Epithelial cell of proximal tubule (primary cell): Measurements from ENCODE around the gene CCL1. TPM values are rescaled to one million over a fixed set of nuclear protein-coding genes. Genes with fewer than 3 reads are reported as not detected.

Experiments used
- DNase-seq: peaks from one replicate; pipeline ENCODE4 v3.0.0-alpha.2; 2011; ENCODE audit warnings: low read depth
- H3K4me3 ChIP-seq: 2 replicates; pipeline ENCODE4 v1.5.1; 2011; ENCODE audit warnings: low read depth, mild to moderate bottlenecking, low read length
- total RNA-seq: library from RNA; depleted of rRNA; stranded (reverse); fragments of >200 nt; gene quantifications from 2 replicates; pipeline ENCODE4 v1.2.3, GENCODE V29; 2015
- TF ChIP-seq, protein P1 (sequence below): conservative IDR thresholded peaks from 2 replicates; pipeline ENCODE4 v1.5.1; 2012; ENCODE audit warnings: low read depth, mild to moderate bottlenecking, low read length

Gene CCL1, protein sequence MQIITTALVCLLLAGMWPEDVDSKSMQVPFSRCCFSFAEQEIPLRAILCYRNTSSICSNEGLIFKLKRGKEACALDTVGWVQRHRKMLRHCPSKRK
- total RNA-seq: not detected in 2 replicates

DNA sequence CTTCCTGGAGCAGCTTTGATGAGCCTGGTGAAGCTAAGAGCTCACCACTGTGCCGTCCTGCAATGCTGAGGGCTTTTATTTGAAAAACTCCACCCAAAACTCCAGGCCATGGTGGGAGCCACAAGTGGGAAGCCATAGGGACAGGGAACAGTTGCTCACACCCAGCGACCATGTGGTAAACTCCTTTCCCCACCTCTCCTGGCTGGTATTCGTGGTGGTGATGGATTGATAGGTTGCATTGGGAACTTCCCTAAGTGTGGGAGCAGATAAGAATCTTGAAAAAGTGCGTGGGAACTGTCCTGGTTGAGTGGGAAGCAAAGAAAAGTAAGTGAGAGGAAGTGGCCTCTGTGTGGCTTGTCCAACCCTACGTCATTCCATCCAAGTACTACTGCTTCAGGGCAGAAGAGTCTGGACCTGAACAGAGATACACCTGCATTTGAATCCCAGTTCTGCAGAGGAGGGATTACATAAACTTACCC, at the start of gene CCL1:
TSS of gene CCL1 (minus strand) at position 51 of the 479 bp plus-strand sequence. CDS start 72 bp downstream, outside the sequence.
- TF ChIP-seq, protein P1, sequence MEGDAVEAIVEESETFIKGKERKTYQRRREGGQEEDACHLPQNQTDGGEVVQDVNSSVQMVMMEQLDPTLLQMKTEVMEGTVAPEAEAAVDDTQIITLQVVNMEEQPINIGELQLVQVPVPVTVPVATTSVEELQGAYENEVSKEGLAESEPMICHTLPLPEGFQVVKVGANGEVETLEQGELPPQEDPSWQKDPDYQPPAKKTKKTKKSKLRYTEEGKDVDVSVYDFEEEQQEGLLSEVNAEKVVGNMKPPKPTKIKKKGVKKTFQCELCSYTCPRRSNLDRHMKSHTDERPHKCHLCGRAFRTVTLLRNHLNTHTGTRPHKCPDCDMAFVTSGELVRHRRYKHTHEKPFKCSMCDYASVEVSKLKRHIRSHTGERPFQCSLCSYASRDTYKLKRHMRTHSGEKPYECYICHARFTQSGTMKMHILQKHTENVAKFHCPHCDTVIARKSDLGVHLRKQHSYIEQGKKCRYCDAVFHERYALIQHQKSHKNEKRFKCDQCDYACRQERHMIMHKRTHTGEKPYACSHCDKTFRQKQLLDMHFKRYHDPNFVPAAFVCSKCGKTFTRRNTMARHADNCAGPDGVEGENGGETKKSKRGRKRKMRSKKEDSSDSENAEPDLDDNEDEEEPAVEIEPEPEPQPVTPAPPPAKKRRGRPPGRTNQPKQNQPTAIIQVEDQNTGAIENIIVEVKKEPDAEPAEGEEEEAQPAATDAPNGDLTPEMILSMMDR: no peak
- DNase-seq: no peak
- H3K4me3 ChIP-seq: no peak within 1 kb of the TSS

DNA sequence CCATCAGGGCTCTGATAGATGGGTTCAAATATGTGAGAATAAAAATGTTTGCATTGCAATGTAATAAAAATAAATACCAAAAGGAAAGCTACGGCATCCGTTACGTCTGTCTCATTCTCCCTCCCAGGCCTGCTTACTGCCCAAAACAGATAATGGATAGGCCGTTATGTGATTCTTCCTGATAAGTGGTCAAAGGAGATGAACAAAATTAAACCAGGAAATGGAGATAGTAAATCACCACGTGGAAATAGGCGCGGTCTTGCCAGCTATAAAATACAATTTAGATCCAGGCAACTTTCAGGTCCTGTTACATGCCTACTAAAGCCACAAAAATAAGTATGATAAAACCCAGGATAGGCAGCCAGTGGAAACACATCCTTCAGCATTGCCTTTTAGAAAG, 49.5 kb upstream of the CCL1 start:
- TF ChIP-seq, protein P1: no peak
- no peak overlapping the region for H3K4me3 ChIP-seq
- DNase-seq: no peak

DNA sequence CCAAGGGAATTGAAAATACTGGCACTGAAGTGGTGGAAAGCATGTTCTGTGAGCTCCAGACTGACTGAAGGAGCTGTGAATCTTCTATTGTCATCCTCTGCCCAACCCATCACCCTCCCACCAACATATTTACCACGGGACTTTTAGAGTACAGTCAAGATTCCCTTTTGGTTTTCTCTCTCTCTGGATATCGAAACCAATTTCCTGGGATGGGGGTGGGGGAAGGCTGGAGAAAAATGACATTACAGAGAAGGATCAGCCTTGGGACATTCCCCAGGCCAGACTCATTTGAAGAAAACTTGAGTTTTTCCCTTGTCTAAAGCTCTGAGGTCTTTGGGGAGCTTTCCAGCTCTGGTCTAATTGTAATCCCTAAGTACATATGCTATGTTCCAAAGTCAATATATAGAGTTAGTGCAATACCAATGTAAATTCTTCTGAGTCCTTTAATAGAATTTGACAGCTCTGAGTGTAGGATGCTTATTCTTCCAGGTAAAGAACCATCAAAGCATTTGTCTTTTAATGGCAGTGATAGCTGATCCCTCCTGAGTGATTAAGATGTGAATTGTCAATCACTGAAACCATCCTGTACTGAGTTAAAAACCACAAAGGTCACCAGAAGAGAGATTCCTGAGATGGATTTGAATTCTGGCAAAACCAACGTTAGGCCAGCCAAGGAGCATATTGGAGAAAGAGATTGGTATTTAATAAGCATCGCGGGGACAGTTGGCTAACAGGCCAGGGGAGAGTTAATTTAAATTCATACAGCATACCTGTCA, 48.8 kb upstream of the CCL1 start:
- TF ChIP-seq, protein P1: no peak
- H3K4me3 ChIP-seq: no peak overlapping the region
- DNase-seq: no peak

DNA sequence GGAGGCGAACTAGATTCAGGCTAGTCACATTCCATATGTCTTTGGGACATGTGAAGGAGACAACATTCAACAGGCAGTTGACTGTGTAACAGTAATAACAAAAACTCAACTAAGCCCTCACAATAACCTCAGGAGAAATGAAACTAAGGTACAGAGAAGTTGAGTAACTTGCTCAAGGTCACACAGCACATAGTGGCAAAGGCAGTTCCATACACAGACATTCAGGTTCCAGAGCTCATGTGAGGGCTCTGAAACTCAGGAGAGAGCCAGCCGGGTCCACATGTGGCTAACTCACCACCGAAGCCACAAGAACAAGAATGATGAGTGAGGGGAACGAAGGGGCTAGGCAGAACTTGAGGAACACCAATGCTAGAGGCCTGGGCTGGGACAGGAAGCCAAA, 46.3 kb upstream of the CCL1 start:
- TF ChIP-seq, protein P1: no peak
- DNase-seq: no peak
- H3K4me3 ChIP-seq: no peak overlapping the region

DNA sequence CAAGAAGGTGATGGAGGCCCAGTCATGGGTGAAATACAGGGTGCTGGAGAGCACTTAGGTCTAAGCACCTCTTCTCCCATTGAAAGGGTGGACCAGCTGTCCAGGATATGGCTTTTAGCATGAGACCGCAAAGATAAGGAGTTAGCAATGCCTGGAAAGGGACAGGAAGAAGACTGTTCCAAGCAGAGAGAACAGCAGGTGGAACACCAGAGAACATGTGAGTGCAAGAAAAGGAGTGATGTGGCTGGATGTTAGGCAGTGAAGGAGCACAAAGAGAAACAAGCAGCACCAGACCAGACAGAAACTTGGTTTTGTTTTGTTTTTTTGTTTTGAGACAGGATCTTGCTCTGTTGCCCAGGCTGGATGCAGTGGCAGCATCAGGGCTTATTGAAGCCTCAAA, 45.4 kb upstream of the CCL1 start:
- DNase-seq: no peak
- TF ChIP-seq, protein P1: no peak
- H3K4me3 ChIP-seq: no peak overlapping the region

DNA sequence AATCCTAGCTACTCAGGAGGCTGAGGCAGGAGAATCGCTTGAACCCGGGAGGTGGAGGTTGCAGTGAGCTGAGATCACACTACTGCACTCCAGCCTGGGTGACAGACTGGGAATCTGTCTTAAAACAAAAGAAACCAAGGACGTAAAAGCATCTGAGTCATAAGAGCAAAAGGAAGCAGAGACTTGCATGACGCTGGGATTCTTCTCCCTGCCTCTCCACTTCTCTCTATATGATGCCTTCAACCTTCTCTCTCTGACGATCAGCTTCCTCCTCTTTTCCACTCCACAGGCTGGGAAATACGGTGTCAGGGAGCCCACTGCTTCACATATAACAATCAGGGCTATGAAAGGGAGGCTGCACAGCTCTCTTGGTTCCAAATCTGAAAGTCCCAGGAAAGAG, 43.2 kb upstream of the CCL1 start:
- H3K4me3 ChIP-seq: no peak overlapping the region
- TF ChIP-seq, protein P1: no peak
- no peak for DNase-seq
